Activated CD8-positive, alpha-beta memory T cell treated with anti-CD3 and anti-CD28 coated beads, Interleukin-2, amount 10 ng/mL, durations not matched to agents 7 days and 5 days (primary cell): ENCODE data around the gene SLC25A45. TPM values are rescaled to one million over a fixed set of nuclear protein-coding genes. Genes with fewer than 3 reads are reported as not detected.
A peak's percentile ranks its signal among the peaks of the same experiment; 100 is the strongest.

ENCODE experiments used
- ATAC-seq: fragments of 150-1000 bp; cut with Tn5 transposase; one replicate; pipeline ENCODE4 v1.10.0; 2021; ENCODE audit warnings: moderate library complexity
- CTCF ChIA-PET: fragments of 350-600 bp; sonication (Branson Sonifier 250); formaldehyde crosslinking; loops from one replicate; lab custom pipeline; 2021; ENCODE audit warnings: antibody characterized with exemption; lab: Charles Lee
- DNase-seq: peaks from one replicate; pipeline ENCODE4 v3.0.0-alpha.2; 2020
- H3K27ac Mint-ChIP-seq: one replicate; pipeline ENCODE4 v1.8.0; 2021; ENCODE audit warnings: mild to moderate bottlenecking, mixed read lengths
- H3K27me3 Mint-ChIP-seq: one replicate; pipeline ENCODE4 v1.8.0; 2021; ENCODE audit warnings: mixed read lengths
- H3K36me3 Mint-ChIP-seq: one replicate; pipeline ENCODE4 v1.8.0; 2021; ENCODE audit warnings: mild to moderate bottlenecking, mixed read lengths
- H3K4me1 Mint-ChIP-seq: one replicate; pipeline ENCODE4 v1.8.0; 2021; ENCODE audit warnings: mixed read lengths
- H3K4me3 Mint-ChIP-seq: one replicate; pipeline ENCODE4 v1.8.0; 2021; ENCODE audit warnings: mild to moderate bottlenecking, moderate library complexity, mixed read lengths
- H3K9me3 Mint-ChIP-seq: one replicate; pipeline ENCODE4 v1.8.0; 2022; ENCODE audit warnings: low read depth, mixed read lengths
- total RNA-seq, 2 experiments: library from RNA; stranded (reverse); gene quantifications; one replicate each; pipeline ENCODE4 v1.2.3, GENCODE V29; 2021

Gene SLC25A45
- total RNA-seq, 2 experiments from 2014 or later: 19.4 to 25.1 TPM

DNA sequence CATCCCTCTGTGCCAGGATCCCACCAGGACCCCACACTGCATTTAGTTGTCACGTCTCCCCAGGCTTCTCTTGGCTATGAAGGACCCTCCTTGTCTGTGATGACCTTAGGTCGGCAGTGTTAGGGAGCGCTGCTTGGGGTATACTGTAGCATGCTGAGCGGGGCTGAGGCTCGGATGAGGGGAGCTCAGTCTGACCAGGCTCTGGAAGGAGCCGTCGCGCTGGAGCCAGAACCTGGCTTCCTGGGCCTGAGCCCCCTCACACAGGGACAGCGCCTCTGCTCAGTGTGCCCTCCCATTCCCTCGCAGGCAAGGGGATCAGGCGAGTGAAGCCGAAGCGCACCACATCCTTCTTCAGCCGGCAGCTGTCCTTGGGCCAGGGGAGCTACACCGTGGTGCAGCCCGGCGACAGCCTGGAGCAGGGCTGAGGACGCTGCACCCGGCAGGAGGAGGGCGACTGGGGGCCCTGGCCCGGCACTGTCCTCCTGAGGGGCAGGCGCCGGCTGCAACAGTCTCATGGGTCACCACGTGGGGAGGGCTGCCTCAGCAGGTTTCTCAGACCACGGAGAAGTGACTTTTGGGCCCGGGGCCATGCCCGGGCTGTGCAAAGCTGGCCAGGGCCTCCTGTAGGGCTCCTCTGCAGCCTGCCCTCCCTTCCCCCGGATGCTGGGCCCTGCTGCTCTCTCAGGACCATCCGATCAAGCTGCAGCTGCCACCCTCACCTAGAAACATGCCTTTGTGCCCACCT is 28.7 kb upstream of the SLC25A45 start:
- H3K27ac Mint-ChIP-seq: no peak overlapping the region
- no peak overlapping the region for H3K4me3 Mint-ChIP-seq
- no peaks in the 10 kb centered on the region for H3K9me3 Mint-ChIP-seq
- H3K27me3 Mint-ChIP-seq: no peaks in the 10 kb centered on the region
- no peak for DNase-seq
- ATAC-seq: no peak
- H3K4me1 Mint-ChIP-seq: peaks cover 9% of the 10 kb centered on the region
- CTCF ChIA-PET: interaction anchor here (1.3 to 16.5 kb wide), 2 partner anchors 57 to 92 kb away, joined by 3 to 489 read pairs; partner anchors contain the start of gene MALAT1
- H3K36me3 Mint-ChIP-seq: peaks cover 16% of the 10 kb centered on the region

DNA sequence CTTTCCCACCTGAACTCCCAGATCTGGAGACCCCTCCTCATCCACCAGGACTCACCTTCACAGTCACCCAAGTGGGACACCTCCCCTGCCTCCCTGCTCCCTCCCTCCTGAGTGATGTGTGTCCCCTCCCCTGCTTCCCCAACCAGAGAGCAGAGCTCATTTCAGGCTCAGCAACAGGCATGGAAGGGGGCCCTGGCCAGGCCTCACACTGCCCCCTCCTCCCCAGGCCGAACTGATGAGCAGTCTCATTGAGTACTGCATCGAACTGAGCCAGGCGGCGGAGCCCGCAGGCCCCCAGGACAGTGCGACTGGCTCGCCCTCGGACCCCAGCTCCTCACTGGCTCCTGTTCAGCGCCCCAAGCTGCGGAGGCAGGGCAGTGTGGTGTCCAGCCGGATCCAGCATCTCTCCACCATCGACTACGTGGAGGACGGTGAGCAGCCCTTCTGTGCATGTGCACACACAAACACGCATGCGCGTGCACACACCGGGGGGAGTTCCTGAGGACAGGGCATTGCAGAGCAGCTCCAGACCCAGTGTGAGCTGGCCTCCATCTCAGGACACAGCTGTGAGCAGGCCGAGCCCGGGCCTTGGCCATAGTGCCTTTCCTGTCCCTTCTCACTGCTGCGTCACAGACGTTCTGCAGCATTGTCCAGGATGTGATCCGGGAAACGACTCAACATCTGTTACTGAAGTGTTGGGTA is 22.3 kb upstream of the SLC25A45 start:
- peaks cover 27% of the 10 kb centered on the region for H3K36me3 Mint-ChIP-seq
- no peaks in the 10 kb centered on the region for H3K4me1 Mint-ChIP-seq
- DNase-seq (no peak), ATAC-seq (no peak)
- CTCF ChIA-PET: interaction anchor here (1.3 to 2.2 kb wide), 2 partner anchors 12 to 106 kb away, joined by 4 to 7 read pairs; no protein-coding TSS in a partner anchor
- H3K27me3 Mint-ChIP-seq: no peaks in the 10 kb centered on the region
- no peaks in the 10 kb centered on the region for H3K9me3 Mint-ChIP-seq
- H3K4me3 Mint-ChIP-seq: no peak overlapping the region
- no peak overlapping the region for H3K27ac Mint-ChIP-seq

DNA sequence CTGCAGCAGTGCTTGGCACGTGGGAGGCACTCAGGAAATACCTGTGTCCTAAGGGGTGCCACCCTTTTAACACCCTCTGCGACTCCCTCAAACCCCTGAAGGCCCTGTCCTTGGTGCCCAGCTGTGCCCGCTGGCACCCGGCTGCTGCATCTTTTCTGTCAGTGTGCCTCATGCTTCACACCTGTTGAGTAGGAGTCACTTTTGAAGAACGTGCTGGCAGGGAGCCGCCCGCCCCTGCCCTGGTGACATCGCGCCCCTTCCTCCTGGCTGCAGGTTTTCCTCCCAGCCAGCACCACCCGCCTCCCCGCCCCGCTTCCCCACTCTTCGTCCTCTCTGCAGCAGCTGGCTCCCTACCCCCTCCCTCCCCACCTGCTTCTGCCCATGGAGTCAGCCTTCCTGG is 21.8 kb upstream of the SLC25A45 start:
- H3K4me3 Mint-ChIP-seq: no peak overlapping the region
- no peak for DNase-seq
- no peak for ATAC-seq
- peaks cover 25% of the 10 kb centered on the region for H3K36me3 Mint-ChIP-seq
- CTCF ChIA-PET: interaction anchor here (1.3 kb wide), 1 partner anchor 12 kb away, joined by 4 read pairs; no protein-coding TSS in a partner anchor
- no peaks in the 10 kb centered on the region for H3K27me3 Mint-ChIP-seq
- H3K27ac Mint-ChIP-seq: no peak overlapping the region
- H3K4me1 Mint-ChIP-seq: no peaks in the 10 kb centered on the region
- H3K9me3 Mint-ChIP-seq: no peaks in the 10 kb centered on the region

DNA sequence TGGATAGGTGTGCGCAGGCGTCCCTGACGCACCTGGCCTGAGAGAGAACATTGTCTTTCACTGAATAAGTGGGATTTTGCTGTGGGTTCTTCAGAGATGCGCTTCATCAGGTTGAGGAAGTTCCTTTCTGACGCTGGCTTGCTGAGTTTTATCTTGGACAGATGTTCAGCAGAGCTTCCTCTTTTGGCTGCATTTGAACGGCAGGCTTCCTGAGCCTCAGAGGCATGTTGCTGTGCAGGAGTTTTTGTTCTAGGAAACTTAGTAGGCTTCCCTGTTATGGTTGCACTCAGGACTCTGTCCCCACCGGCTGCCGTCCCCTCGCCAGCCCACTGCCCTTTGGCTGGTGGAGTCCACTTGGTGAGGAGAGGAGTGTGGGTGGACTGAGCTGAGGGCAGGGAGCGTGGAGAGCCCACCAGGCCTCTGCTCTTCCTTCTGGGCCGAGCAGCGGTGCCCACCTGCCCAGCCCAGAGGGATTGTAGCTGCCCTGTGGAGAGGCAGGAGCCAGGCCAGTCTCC is 21.2 kb upstream of the SLC25A45 start:
- no peaks in the 10 kb centered on the region for H3K4me1 Mint-ChIP-seq
- CTCF ChIA-PET: interaction anchor here (1.3 kb wide), 1 partner anchor 13 kb away, joined by 4 read pairs; no protein-coding TSS in a partner anchor
- no peak overlapping the region for H3K4me3 Mint-ChIP-seq
- no peak overlapping the region for H3K27ac Mint-ChIP-seq
- peaks cover 23% of the 10 kb centered on the region for H3K36me3 Mint-ChIP-seq
- H3K9me3 Mint-ChIP-seq: no peaks in the 10 kb centered on the region
- H3K27me3 Mint-ChIP-seq: no peaks in the 10 kb centered on the region
- ATAC-seq (no peak), DNase-seq (no peak)

DNA sequence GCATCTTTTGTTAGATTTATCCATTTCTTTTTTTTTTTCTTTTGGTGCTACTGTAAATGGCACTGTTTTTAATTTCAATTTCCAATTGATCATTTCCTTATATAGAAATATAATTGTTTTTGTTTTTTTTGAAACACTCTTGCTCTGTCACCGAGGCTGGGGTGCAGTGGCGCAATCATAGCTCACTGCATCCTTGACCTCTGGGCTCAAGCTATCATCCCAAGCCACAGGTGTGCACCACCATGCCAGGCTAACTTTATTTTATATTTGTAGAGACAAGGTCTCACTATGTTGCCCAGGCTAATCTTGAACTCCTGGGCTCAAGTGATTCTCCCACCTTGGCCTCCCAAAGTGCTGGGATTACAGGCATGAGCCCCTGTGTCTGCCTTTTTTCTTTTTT is 20.3 kb upstream of the SLC25A45 start:
- ATAC-seq: no peak
- H3K4me1 Mint-ChIP-seq: no peaks in the 10 kb centered on the region
- no peaks in the 10 kb centered on the region for H3K9me3 Mint-ChIP-seq
- no peaks in the 10 kb centered on the region for H3K27me3 Mint-ChIP-seq
- peaks cover 21% of the 10 kb centered on the region for H3K36me3 Mint-ChIP-seq
- no peak for DNase-seq
- H3K27ac Mint-ChIP-seq: no peak overlapping the region
- no peak overlapping the region for H3K4me3 Mint-ChIP-seq
- CTCF ChIA-PET: interaction anchor here (1.6 to 2.5 kb wide), 2 partner anchors 13 to 146 kb away, joined by 5 to 12 read pairs; no protein-coding TSS in a partner anchor

DNA sequence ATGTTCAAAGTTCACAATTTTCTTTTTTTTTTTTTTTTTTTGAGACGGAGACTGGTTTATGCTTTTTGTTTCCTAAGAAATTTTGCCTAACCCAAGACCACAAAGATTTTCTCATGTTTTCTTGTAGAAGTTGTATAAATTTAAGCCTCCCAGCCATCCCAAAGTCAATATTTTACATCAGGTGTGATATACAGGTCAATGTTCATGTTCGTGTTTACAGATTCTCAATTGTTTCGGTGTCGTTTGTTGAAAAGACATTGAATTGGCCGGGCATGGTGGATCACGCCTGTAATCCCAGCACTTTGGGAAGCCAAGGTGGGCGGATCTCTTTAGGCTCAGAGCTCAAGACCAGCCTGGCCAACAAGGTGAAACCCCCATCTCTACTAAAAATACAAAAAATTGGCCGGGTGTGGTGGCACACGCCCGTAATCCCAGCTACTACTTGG is 19.4 kb upstream of the SLC25A45 start:
- Mint-ChIP-seq H3K4me3 (no peak overlapping the region), H3K27ac (no peak overlapping the region), H3K4me1 (no peaks in the 10 kb centered on the region), H3K27me3 (no peaks in the 10 kb centered on the region), H3K9me3 (no peaks in the 10 kb centered on the region), H3K36me3 (peaks cover 23% of the 10 kb centered on the region)
- CTCF ChIA-PET: interaction anchor here (1.6 to 2.5 kb wide), 2 partner anchors 14 to 147 kb away, joined by 5 to 12 read pairs; no protein-coding TSS in a partner anchor
- ATAC-seq (no peak), DNase-seq (no peak)

DNA sequence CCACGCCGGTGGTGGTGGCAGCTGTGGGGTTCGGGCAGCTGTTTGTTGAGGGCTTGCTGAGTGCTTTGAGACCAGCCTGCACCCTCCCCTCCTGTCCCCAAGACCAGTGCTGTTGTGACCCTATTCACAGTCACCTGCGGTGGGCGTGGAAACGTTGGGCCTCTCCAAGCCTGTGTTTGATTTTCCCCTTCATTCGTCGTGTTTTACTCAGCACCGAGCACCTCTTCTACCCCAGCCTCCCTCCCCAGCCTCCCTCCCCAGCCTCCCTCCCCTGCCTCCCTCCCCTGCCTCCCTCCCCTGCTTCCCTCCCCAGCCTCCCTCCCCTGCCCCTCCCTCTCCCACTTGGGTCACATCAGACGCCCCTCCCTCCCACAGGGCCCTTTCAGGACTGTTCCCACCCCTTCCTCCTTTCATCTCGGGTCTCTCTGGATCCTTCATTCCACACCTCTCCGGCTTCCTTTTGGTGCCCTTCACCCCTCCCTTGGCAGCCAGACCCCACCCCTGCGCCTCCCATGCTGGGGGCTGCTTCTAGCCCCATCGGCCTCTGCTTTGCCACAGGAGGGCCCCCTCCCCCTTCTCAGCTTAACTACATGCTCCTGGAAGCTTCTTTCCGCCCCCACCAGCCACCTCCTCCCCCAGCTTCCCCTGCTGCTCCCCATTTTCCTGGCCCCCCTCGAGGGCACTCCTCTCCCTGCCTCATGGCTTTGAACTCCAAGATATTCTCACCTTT is 18.8 kb upstream of the SLC25A45 start:
- H3K9me3 Mint-ChIP-seq: no peaks in the 10 kb centered on the region
- H3K36me3 Mint-ChIP-seq: peaks cover 22% of the 10 kb centered on the region
- CTCF ChIA-PET: interaction anchor here (2.5 kb wide), 1 partner anchor 15 kb away, joined by 12 read pairs; no protein-coding TSS in a partner anchor
- H3K4me1 Mint-ChIP-seq: no peaks in the 10 kb centered on the region
- H3K27ac Mint-ChIP-seq: no peak overlapping the region
- ATAC-seq (no peak), DNase-seq (no peak)
- H3K4me3 Mint-ChIP-seq: no peak overlapping the region
- no peaks in the 10 kb centered on the region for H3K27me3 Mint-ChIP-seq

DNA sequence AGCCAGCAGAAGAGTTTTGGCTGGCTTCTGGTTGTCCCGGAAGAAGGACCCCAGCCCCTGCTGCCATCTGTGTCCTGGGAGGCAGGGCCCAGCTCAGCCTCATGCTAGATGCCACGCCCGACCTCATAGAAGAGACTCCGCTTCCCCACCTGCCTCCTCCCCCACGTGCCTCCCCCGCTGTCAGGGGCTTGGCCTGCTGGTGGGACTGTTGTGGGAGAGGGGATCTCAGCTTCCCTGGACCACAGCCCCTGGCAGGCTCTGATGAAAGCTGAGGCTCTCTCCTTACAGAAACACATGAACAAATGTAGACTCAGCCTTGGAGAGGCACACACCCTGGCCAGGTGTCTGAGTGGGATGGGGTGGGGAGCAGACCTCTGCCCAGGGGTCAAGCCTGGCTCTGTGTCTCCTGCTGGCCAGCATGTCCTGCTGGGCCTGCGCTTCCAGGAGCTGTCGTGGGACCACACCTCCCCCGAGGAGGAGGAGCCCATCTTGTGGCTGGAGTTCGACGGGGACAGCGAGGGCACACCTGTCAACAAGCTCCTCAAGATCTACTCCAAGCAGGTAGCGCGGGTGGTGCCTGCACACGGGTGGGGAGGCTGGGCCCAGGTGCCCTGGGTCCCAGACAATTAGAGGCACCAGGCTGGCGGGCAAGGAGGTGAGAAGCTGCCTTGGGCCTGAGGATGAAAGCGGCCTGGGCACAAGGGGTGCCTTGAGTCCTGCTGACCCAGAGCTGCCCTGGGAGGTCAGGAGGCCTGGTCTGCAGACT is 18.0 kb upstream of the SLC25A45 start:
- DNase-seq (no peak), ATAC-seq (no peak)
- H3K27me3 Mint-ChIP-seq: no peaks in the 10 kb centered on the region
- H3K4me3 Mint-ChIP-seq: no peak overlapping the region
- no peaks in the 10 kb centered on the region for H3K4me1 Mint-ChIP-seq
- peak overlapping the region; percentile 43 for H3K27ac Mint-ChIP-seq
- peaks cover 19% of the 10 kb centered on the region for H3K36me3 Mint-ChIP-seq
- CTCF ChIA-PET: interaction anchor here (2.5 kb wide), 1 partner anchor 16 kb away, joined by 12 read pairs; no protein-coding TSS in a partner anchor
- H3K9me3 Mint-ChIP-seq: no peaks in the 10 kb centered on the region

DNA sequence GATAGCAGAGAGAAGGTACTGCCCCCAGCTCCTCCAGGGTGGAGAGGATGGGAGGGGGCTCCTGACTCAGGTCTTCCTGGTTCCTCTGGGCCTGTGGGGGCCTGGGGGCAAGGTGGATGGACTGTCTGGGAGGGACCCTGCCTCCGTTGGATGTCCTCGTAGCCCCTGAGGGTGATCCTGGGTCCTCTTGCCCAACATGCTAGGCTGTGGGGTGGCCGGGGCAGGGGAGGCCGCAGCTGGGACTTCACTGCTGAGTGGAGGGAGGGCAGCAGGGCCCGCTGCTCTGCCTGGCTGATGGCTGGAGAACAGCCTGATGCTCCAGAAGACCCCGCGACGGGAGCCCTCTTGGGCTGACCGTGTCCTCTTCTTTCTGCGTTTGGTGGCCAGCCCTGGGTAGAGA is 17.4 kb upstream of the SLC25A45 start:
- DNase-seq (no peak), ATAC-seq (no peak)
- Mint-ChIP-seq H3K27me3 (no peaks in the 10 kb centered on the region), H3K4me1 (no peaks in the 10 kb centered on the region), H3K9me3 (no peaks in the 10 kb centered on the region), H3K4me3 (no peak overlapping the region), H3K27ac (no peak overlapping the region), H3K36me3 (peaks cover 17% of the 10 kb centered on the region)
- CTCF ChIA-PET: no interaction called here

DNA sequence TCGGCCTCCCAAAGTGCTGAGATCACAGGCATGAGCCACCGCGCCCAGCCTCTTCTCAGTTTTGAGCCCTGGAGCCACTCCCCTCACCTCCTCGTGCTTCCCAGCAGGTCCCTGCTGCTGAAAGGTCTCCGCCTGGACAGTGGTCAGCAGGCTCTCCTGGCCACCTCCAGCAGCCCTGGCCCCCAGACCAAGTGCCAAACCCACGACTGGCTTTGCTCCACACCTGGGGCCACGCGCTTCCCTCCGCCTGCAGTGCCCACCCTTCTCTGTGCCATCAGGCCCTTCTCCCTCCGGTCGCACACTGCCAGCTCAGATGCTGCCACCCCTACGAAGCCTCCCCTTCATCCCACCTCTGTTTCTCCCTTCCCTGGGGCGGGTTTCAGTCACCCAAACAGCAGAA is 16.8 kb upstream of the SLC25A45 start:
- H3K4me3 Mint-ChIP-seq: no peak overlapping the region
- H3K4me1 Mint-ChIP-seq: no peaks in the 10 kb centered on the region
- H3K27ac Mint-ChIP-seq: no peak overlapping the region
- CTCF ChIA-PET: interaction anchor here (0.7 kb wide), 1 partner anchor 216 kb away, joined by 4 read pairs; no protein-coding TSS in a partner anchor
- ATAC-seq (no peak), DNase-seq (no peak)
- no peaks in the 10 kb centered on the region for H3K9me3 Mint-ChIP-seq
- H3K27me3 Mint-ChIP-seq: no peaks in the 10 kb centered on the region
- peaks cover 17% of the 10 kb centered on the region for H3K36me3 Mint-ChIP-seq

DNA sequence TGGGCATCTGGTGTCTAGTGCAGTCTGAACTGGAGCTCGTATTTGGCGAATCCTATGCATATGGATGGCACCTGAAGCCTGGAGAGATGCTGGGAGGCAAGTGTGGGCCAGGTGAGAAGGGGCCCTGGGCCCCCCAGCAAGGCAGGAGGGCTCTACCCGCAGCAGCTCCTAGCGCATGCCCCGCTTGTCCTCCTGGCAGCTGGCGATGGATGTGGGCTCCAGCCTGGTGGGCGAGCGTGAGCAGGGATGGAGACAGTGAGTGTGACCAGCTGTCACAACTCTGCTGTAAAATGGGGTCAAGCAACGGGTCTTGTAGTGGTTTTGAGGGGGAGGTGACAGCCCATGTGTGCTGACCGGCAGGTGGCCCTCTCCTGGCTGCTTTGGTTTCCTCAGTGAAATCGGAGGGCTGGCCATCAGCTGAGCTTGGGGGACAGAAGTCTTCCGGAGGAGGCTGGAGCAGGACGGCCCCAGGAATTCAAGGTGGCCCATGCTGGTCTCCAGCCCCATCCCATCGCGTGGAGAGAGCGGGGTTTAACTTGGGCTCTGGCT is 16.0 kb upstream of the SLC25A45 start:
- no peaks in the 10 kb centered on the region for H3K9me3 Mint-ChIP-seq
- no peak for DNase-seq
- H3K27me3 Mint-ChIP-seq: no peaks in the 10 kb centered on the region
- CTCF ChIA-PET: interaction anchor here (1.2 kb wide), 1 partner anchor 16 kb away, joined by 3 read pairs; the partner anchor contains the start of gene SLC25A45
- no peak for ATAC-seq
- H3K4me3 Mint-ChIP-seq: no peak overlapping the region
- no peak overlapping the region for H3K27ac Mint-ChIP-seq
- H3K4me1 Mint-ChIP-seq: no peaks in the 10 kb centered on the region
- peaks cover 16% of the 10 kb centered on the region for H3K36me3 Mint-ChIP-seq
